Activated CD4-positive, alpha-beta T cell treated with anti-CD3 and anti-CD28 coated beads, Interleukin-2, Interleukin-4, amounts not matched to agents 100 ng/mL and 50 ng/mL, durations not matched to agents 16 hours and 8 hours (primary cell): ENCODE data around the gene PLCD1.
"Not testable (repeated sequence)": the region's sequence is repeated elsewhere in the genome, so short reads cannot be mapped to it uniquely, and the experiment has no call there.

Experiments
- DNase-seq: peaks from one replicate; pipeline ENCODE4 v3.0.0-alpha.2; 2020; ENCODE audit warnings: low spot score

PLCD1 gene

GRCh38 chr3:38000242-38000916, 29.1 kb downstream of the PLCD1 start:
- DNase-seq = no peak

- DNase-seq = no peak
Observed at GRCh38 chr3:37999836-38000235, 29.6 kb downstream of the PLCD1 start.

- no peak for DNase-seq
Observed at GRCh38 chr3:37997791-37998370, 31.6 kb downstream of the PLCD1 start.

- no peak for DNase-seq
Observed at GRCh38 chr3:37997342-37997741, 32.1 kb downstream of the PLCD1 start.

GRCh38 chr3:37996785-37997301, 32.6 kb downstream of the PLCD1 start:
- DNase-seq = peak; percentile 90

- DNase-seq = no peak
Observed at GRCh38 chr3:37995652-37996641, 33.5 kb downstream of the PLCD1 start.

GRCh38 chr3:37994639-37994972, 34.8 kb downstream of the PLCD1 start:
- peak; percentile 30 for DNase-seq

- peak; percentile 74 for DNase-seq
Observed at GRCh38 chr3:37993820-37994638, 35.4 kb downstream of the PLCD1 start.

GRCh38 chr3:37993460-37993819, 36.0 kb downstream of the PLCD1 start:
- DNase-seq = no peak

- no peak for DNase-seq
Observed at GRCh38 chr3:37993067-37993455, 36.4 kb downstream of the PLCD1 start.

- DNase-seq = no peak
Observed at GRCh38 chr3:37992271-37993066, 37.0 kb downstream of the PLCD1 start.

- no peak for DNase-seq
Observed at GRCh38 chr3:37991823-37992222, 37.6 kb downstream of the PLCD1 start.

GRCh38 chr3:37991109-37991508, 38.3 kb downstream of the PLCD1 start:
- no peak for DNase-seq

GRCh38 chr3:37990527-37990926, 38.9 kb downstream of the PLCD1 start, which contains the start of gene VILL:
Gene VILL (plus strand): TSS chr3:37990786. CDS start chr3:37993673, 2,887 bp downstream.
- no peak for DNase-seq

- DNase-seq = no peak
Observed at GRCh38 chr3:37989821-37990480, 39.5 kb downstream of the PLCD1 start.

- no peak for DNase-seq
Observed at GRCh38 chr3:37988931-37989525, 40.4 kb downstream of the PLCD1 start.

- DNase-seq = not testable (repeated sequence)
Observed at GRCh38 chr3:37988376-37988775, 41.1 kb downstream of the PLCD1 start.

- DNase-seq = no peak
Observed at GRCh38 chr3:37987751-37988179, 41.7 kb downstream of the PLCD1 start.

GRCh38 chr3:37987315-37987697, 42.1 kb downstream of the PLCD1 start:
- DNase-seq = no peak
